IPS-NIHi7 (cell line): ENCODE data around the gene CCDC85C.
A peak's percentile ranks its signal among the peaks of the same experiment; 100 is the strongest.

Experiments
- DNase-seq: peaks from one replicate; pipeline ENCODE4 v3.0.0; 2012; ENCODE audit warnings: mixed read lengths; ENCODE audit errors: extremely low spot score

CCDC85C gene

GRCh38 chr14:99606359-99606758 lies 2.4 kb upstream of the CCDC85C start:
- no peak for DNase-seq

GRCh38 chr14:99605299-99605961 lies 1.4 kb upstream of the CCDC85C start:
- DNase-seq, result peak; percentile 39

DNA sequence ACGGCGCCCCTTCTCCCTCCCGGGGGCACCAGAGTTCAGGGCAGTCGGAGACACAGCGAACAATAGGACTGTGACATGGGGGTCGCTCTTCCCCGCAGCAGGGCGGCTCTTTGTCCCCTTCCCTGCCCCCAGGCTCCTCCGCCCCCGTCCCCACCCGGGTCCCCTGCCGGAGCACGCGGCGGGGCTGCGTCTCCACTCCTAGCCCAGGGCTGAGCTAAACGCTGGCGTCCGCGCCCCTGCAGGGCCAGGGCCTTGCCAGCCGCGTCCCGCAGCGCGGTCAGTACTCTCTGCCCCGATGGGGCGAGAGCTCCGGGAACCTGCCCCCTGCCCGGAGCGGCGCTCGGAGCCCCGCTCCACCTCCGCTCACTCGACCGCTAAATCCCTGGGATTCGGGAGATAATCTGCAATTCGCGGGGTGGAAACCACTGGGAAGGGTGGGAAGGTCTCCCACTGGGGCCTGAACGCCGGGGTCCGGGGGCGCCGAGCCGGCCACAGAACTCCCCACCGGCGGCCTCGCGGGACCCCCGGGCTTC lies 825 bp upstream of the CCDC85C start:
- DNase-seq, result peak; percentile 57

GRCh38 chr14:99604278-99604765 lies 315 bp upstream of the CCDC85C start:
- peak; percentile 99 for DNase-seq

- DNase-seq, result no peak
Observed at GRCh38 chr14:99602788-99603415, 1.1 kb downstream of the CCDC85C start.

GRCh38 chr14:99602054-99602787 lies 1.8 kb downstream of the CCDC85C start:
- DNase-seq, result no peak

- no peak for DNase-seq
Observed at GRCh38 chr14:99601361-99601831, 2.6 kb downstream of the CCDC85C start.

GRCh38 chr14:99600232-99600888 lies 3.6 kb downstream of the CCDC85C start:
- no peak for DNase-seq

DNA sequence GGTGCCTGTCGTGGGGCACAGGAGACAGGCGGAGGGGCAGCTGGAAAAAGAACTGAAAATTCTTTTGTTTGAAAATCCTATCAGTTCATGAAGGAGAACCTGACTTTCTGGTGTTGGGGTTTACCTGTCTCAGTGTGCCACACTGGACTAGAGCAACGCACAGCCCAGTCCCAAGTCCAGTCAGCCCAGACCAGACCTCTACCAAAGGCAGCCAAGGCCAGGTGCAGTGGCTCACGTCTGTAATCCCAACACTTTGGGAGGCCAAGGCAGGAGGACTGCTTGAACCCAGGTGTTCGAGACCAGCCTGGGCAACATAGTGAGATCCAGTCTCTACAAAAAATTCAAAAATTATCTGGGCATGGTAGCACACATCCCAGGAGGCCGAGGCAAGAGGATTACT lies 4.6 kb downstream of the CCDC85C start:
- no peak for DNase-seq

DNA sequence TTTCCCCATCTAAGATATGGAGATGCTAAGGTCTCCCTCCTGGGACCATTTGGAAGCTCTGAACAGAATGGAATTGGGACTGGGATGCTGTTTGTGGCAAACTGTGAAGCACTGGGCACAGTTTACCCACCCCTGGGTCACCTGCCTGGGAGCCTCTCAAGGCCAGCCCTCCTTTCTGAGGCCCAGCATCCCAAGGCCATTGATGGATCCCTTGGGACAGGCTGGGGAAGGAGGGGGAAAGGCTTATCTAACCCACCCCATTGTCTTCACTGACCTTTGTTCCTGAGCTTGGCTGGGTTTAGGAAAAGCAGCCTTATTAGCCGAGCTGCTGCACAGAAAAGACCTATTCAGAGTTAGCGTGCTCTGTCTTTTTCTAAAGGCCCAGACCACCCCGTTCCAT lies 5.2 kb downstream of the CCDC85C start:
- DNase-seq, result no peak

- no peak for DNase-seq
Observed at GRCh38 chr14:99597911-99598600, 6.0 kb downstream of the CCDC85C start.

GRCh38 chr14:99596772-99597171 lies 7.2 kb downstream of the CCDC85C start:
- DNase-seq, result no peak

DNA sequence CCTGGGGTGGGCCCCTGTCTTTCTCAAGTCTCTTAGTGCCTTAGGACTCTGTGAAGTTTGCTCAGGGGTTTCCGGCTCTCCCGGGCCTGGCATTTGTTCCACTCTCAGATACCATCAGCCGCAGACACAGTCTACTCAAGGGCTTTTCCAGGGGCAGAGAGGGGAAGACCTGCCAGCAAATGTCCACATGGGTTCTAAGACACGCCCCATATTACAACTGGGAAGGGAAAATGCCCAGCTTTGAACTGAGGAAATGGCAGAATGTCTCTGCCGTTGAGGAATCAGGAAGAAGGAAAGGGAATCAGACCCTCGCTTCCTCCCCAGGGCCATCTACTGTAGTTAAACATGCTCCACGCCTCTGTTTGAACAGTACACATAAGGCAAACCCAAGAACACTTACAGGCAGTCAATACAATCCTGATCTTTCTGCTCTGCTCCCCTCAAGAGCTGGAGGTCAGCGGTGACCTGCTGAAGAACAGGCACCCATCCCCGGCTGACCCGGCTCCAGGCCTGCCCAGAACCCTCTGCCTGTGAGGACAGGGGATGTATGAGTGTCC lies 7.9 kb downstream of the CCDC85C start:
- no peak for DNase-seq

DNA sequence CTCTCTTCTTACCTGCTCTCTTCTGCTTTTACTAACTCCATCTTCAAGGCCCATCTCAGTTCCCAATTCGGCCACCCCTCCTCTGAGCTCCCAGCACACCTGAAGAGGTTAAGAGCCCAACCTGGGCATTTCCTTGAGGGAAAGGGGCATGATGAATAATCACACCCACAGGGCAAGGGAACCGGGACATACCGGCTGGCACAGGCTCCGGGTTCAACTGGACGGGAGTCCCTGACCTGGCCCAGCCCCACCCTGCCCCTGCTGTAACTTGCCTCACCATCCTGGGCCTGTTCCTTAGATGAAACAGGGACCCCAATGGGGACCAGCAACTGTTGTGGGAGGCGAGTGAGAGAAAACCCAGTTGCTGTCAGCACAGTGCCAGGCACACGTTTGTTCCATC lies 8.5 kb downstream of the CCDC85C start:
- DNase-seq, result no peak

GRCh38 chr14:99595034-99595433 lies 9.0 kb downstream of the CCDC85C start:
- DNase-seq, result no peak

DNA sequence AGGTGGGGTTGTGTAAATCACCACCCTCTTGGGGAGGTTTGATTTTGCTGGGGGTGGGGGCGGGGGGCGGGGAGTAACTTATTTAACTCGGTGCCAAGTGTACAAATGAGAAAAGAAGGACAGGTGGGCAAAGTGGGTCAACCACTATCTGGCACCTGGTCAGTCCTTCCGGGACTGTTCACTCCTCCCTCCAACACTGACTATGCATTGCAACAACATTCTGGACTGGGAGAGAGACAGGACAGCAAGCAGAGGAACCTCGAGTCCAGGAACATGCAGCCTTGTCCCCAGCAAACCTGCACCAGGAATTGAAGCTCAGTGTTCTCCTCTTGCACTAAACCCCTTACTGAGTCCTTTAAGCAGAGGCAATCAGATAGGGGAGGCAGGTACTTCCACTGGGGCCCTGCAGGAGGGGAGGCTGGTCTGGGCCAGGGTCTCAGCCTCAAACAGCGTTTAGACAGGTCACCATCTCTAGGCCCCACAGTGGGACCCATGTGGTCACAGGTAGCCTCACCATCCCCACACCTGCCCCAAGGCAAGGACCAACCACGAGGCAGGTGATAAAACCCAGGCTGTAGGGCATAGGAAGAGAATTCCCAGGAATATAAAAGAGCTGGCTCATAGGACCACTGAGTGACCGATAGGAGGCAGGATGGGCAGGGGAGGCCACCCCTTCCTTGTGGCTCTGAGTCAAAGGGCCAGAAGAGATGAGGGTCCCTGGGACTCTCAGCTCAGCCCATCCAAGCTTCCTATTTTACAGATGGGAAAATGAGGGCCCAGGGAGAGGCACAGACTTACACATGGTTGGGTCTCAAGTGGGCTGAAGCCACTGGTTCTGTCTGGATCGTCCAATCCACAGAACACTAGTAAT lies 9.8 kb downstream of the CCDC85C start:
- no peak for DNase-seq

- DNase-seq, result no peak
Observed at GRCh38 chr14:99592933-99593753, 10.9 kb downstream of the CCDC85C start.

DNA sequence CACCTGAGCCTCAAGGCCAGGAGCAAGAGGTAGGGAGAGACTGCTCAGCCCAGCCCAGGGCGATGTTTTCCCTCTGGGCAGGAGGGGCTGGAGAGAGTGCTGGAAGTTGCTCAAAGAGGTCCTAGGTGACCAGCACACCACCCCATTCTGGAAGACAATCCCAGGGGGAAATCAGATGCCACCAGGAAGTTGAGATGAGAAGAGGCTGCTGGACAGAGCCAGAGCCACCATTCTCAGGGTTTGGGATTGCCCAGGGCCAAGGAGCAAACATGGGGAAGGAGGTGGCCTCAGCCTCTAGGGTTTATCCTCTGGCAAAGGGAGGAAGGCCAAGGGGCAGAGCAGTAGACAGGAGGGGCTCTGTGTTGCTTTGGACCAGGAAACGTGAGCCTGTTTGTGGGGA lies 11.6 kb downstream of the CCDC85C start:
- DNase-seq, result no peak
